ENCODE measurements around the gene NIT1.

GRCh38 chr1:161079436-161080110 lies 38.3 kb upstream of the NIT1 start:
- no peak for TF ChIP-seq NCOA1 (CRISPR knock-in tag; IDR thresholded peaks at IDR 0.05)
- TF ChIP-seq CTCF (CRISPR knock-in tag; IDR thresholded peaks at IDR 0.05): 0 out of 2 replicates have a peak, but pooled peaks have one; percentile 14
- TF ChIP-seq JUND (CRISPR knock-in tag; IDR thresholded peaks at IDR 0.05): no peak
- TF ChIP-seq, protein P1, sequence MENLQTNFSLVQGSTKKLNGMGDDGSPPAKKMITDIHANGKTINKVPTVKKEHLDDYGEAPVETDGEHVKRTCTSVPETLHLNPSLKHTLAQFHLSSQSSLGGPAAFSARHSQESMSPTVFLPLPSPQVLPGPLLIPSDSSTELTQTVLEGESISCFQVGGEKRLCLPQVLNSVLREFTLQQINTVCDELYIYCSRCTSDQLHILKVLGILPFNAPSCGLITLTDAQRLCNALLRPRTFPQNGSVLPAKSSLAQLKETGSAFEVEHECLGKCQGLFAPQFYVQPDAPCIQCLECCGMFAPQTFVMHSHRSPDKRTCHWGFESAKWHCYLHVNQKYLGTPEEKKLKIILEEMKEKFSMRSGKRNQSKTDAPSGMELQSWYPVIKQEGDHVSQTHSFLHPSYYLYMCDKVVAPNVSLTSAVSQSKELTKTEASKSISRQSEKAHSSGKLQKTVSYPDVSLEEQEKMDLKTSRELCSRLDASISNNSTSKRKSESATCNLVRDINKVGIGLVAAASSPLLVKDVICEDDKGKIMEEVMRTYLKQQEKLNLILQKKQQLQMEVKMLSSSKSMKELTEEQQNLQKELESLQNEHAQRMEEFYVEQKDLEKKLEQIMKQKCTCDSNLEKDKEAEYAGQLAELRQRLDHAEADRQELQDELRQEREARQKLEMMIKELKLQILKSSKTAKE (CRISPR knock-in tag; IDR thresholded peaks at IDR 0.05; ENCODE audit: borderline replicate concordance): no peak
- TF ChIP-seq, protein P2, sequence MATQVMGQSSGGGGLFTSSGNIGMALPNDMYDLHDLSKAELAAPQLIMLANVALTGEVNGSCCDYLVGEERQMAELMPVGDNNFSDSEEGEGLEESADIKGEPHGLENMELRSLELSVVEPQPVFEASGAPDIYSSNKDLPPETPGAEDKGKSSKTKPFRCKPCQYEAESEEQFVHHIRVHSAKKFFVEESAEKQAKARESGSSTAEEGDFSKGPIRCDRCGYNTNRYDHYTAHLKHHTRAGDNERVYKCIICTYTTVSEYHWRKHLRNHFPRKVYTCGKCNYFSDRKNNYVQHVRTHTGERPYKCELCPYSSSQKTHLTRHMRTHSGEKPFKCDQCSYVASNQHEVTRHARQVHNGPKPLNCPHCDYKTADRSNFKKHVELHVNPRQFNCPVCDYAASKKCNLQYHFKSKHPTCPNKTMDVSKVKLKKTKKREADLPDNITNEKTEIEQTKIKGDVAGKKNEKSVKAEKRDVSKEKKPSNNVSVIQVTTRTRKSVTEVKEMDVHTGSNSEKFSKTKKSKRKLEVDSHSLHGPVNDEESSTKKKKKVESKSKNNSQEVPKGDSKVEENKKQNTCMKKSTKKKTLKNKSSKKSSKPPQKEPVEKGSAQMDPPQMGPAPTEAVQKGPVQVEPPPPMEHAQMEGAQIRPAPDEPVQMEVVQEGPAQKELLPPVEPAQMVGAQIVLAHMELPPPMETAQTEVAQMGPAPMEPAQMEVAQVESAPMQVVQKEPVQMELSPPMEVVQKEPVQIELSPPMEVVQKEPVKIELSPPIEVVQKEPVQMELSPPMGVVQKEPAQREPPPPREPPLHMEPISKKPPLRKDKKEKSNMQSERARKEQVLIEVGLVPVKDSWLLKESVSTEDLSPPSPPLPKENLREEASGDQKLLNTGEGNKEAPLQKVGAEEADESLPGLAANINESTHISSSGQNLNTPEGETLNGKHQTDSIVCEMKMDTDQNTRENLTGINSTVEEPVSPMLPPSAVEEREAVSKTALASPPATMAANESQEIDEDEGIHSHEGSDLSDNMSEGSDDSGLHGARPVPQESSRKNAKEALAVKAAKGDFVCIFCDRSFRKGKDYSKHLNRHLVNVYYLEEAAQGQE (IDR thresholded peaks at IDR 0.05; ENCODE audit: borderline replicate concordance in 1 of 2, low read depth in 1 of 2, low read length in 2 of 2): no peak
- no peak for TF ChIP-seq MTERF4 (CRISPR knock-in tag; IDR thresholded peaks at IDR 0.05)
- no peak for TF ChIP-seq POLR2A (IDR thresholded peaks at IDR 0.05; ENCODE audit: insufficient read depth in 1 of 2, low read depth in 2 of 2, low read length in 2 of 2)
- TF ChIP-seq ZBTB40 (IDR thresholded peaks at IDR 0.05): no peak
- TF ChIP-seq ZBTB40 (CRISPR knock-in tag; IDR thresholded peaks at IDR 0.05): no peak
- TF ChIP-seq ELF4 (CRISPR knock-in tag; IDR thresholded peaks at IDR 0.05; ENCODE audit: borderline replicate concordance): no peak
- TF ChIP-seq TP53 (CRISPR knock-in tag; conservative IDR thresholded peaks at IDR 0.05): no peak
- TF ChIP-seq ZNF367 (CRISPR knock-in tag; IDR thresholded peaks at IDR 0.05; ENCODE audit: borderline replicate concordance): no peak
